ENCODE measurements around the gene TLL1. TPM values are rescaled to one million over a fixed set of nuclear protein-coding genes. Genes with fewer than 3 reads are reported as not detected.

Gene TLL1
- total RNA-seq, 1 donor from 2014 or later: not detected

DNA sequence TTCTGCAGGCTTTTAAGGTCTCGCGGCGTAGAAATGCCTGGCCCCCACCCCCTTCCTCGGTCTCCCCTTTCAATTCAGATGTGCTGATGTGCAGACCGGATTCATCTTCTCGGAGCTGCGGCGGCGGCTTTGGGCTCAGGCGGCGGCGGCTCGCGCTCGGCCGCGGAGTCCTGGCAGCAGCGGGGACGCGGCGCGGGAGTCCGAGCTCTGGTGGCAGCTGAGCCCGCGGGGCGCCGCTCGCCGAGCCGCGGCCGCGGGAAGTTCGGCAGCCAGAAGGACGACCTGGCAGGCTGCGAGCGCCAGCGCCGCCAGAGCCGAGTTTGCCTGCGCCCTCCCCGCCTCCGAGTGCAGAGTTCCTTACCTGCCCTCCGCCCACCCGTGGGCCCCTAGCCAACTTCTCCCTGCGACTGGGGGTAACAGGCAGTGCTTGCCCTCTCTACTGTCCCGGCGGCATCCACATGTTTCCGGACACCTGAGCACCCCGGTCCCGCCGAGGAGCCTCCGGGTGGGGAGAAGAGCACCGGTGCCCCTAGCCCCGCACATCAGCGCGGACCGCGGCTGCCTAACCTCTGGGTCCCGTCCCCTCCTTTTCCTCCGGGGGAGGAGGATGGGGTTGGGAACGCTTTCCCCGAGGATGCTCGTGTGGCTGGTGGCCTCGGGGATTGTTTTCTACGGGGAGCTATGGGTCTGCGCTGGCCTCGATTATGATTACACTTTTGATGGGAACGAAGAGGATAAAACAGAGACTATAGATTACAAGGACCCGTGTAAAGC is 448 bp downstream of the TLL1 start:
- H3K4me3 Mint-ChIP-seq: no peak overlapping the region
- no peaks in the 10 kb centered on the region for H3K36me3 Mint-ChIP-seq (ENCODE audit: low read depth)
- H3K27ac Mint-ChIP-seq: no peak overlapping the region
- ChIA-PET CTCF (no interaction called here), POLR2A (no interaction called here)
- intact Hi-C loops (cut with micrococcal nuclease): no loop called here
- no peak for ATAC-seq (ENCODE audit: low read depth)
- TF ChIP-seq, protein P1, sequence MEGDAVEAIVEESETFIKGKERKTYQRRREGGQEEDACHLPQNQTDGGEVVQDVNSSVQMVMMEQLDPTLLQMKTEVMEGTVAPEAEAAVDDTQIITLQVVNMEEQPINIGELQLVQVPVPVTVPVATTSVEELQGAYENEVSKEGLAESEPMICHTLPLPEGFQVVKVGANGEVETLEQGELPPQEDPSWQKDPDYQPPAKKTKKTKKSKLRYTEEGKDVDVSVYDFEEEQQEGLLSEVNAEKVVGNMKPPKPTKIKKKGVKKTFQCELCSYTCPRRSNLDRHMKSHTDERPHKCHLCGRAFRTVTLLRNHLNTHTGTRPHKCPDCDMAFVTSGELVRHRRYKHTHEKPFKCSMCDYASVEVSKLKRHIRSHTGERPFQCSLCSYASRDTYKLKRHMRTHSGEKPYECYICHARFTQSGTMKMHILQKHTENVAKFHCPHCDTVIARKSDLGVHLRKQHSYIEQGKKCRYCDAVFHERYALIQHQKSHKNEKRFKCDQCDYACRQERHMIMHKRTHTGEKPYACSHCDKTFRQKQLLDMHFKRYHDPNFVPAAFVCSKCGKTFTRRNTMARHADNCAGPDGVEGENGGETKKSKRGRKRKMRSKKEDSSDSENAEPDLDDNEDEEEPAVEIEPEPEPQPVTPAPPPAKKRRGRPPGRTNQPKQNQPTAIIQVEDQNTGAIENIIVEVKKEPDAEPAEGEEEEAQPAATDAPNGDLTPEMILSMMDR (IDR thresholded peaks at IDR 0.05): no peak
- no peaks in the 10 kb centered on the region for H3K9me3 Mint-ChIP-seq
- H3K4me1 Mint-ChIP-seq: peaks cover 5% of the 10 kb centered on the region
- DNase-seq: no peak
- peaks cover 41% of the 10 kb centered on the region for H3K27me3 Mint-ChIP-seq

- no peak for DNase-seq
- Mint-ChIP-seq H3K9me3 (no peaks in the 10 kb centered on the region), H3K36me3 (ENCODE audit: low read depth) (no peaks in the 10 kb centered on the region), H3K27ac (no peak overlapping the region), H3K4me3 (no peak overlapping the region), H3K27me3 (peaks cover 41% of the 10 kb centered on the region), H3K4me1 (peaks cover 5% of the 10 kb centered on the region)
- ATAC-seq (ENCODE audit: low read depth): no peak
- intact Hi-C loops (cut with micrococcal nuclease): no loop called here
- ChIA-PET CTCF (no interaction called here), POLR2A (no interaction called here)
- TF ChIP-seq, protein P1 (IDR thresholded peaks at IDR 0.05): no peak
Measured at GRCh38 chr4:165874072-165874790, 1.2 kb downstream of the TLL1 start.

DNA sequence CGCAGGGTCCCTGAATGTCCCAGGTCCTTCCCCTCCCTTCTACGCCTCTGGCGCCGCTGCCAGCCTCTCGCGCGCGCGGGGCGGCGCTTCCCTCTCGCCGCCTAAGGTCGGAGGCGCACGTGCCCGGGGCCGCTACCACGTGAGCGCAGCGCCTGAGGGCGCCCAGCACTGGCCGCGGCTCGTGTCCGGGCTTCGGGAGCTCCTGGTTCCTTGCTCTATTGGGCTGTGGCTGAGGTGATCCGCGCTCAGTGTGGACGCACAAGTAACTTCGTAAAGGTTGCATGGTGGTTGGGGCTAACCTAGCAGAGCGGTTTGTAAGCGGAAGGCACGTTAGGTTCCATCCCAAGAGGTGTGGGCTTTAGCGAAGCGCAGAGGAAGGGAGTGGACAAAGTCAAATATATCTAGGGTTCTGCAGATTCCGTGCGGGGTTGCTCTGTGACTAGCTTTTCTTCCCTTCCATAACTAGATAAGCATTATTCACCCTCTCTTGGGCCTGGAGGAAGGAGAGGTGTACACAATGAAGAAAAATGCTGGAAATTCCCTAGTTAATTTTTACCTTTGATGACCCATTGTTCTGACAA is 1.8 kb downstream of the TLL1 start:
- DNase-seq (no peak), ATAC-seq (ENCODE audit: low read depth) (no peak)
- ChIA-PET CTCF (no interaction called here), POLR2A (no interaction called here)
- TF ChIP-seq, protein P1 (IDR thresholded peaks at IDR 0.05): no peak
- Mint-ChIP-seq H3K9me3 (no peaks in the 10 kb centered on the region), H3K4me3 (no peak overlapping the region), H3K36me3 (ENCODE audit: low read depth) (no peaks in the 10 kb centered on the region), H3K4me1 (peaks cover 5% of the 10 kb centered on the region), H3K27ac (no peak overlapping the region), H3K27me3 (peaks cover 41% of the 10 kb centered on the region)
- intact Hi-C loops (cut with micrococcal nuclease): no loop called here

DNA sequence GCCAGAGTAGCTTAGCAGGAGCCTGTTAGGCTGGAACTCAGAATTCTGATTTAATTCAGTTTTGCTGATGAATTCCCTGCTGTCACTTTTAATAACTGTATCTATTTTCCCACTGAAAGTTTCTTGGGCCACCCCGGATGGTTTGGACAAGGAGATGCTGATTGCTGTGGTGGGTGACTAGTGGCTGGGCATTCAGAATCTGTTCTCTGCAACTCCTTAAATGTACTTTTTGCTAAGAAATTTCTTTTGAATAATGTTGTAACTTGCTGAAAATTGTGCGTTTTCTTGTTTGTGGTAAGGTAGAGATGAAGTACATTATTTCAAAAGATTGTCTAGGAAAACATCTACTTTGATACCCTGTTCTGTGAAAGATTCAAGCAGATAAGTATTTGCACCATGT is 2.4 kb downstream of the TLL1 start:
- intact Hi-C loops (cut with micrococcal nuclease): no loop called here
- DNase-seq: no peak
- H3K4me1 Mint-ChIP-seq: peaks cover 5% of the 10 kb centered on the region
- no peak overlapping the region for H3K4me3 Mint-ChIP-seq
- H3K9me3 Mint-ChIP-seq: no peaks in the 10 kb centered on the region
- no peak overlapping the region for H3K27ac Mint-ChIP-seq
- no peak for ATAC-seq (ENCODE audit: low read depth)
- H3K36me3 Mint-ChIP-seq (ENCODE audit: low read depth): no peaks in the 10 kb centered on the region
- peaks cover 41% of the 10 kb centered on the region for H3K27me3 Mint-ChIP-seq
- ChIA-PET CTCF (no interaction called here), POLR2A (no interaction called here)
- TF ChIP-seq, protein P1 (IDR thresholded peaks at IDR 0.05): no peak

DNA sequence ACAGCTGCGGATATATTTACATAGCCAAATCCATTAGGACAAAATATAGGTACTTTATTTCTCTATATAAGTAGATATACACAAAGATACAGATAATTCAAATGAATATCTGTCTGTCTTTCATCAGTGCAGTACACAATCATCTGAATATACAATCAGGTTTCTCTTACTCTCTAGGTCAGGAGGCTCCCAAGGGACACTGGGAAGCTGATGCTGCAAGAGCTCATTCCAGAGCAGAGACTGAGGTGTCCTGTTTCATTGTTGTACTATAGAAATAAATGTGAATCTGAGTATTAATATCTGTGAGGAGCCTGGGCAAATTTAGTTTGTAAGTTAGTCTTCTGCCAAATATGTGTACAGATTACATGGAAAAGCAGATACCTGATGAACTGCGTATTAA is 4.2 kb downstream of the TLL1 start:
- CTCF ChIA-PET: no interaction called here
- Mint-ChIP-seq H3K4me1 (peaks cover 5% of the 10 kb centered on the region), H3K27me3 (peaks cover 31% of the 10 kb centered on the region), H3K36me3 (ENCODE audit: low read depth) (no peaks in the 10 kb centered on the region), H3K4me3 (no peak overlapping the region), H3K9me3 (no peaks in the 10 kb centered on the region), H3K27ac (no peak overlapping the region)
- DNase-seq (no peak), ATAC-seq (ENCODE audit: low read depth) (no peak)
- intact Hi-C loops (cut with micrococcal nuclease): no loop called here
- TF ChIP-seq, protein P1 (IDR thresholded peaks at IDR 0.05): no peak
- POLR2A ChIA-PET: no interaction called here

Measured in activated B cell treated with CpG ODN at 0.5 μM for 24 hours (primary cell).